GM19452 (cell line): ENCODE measurements around the gene IPO13.
A peak's percentile ranks its signal among the peaks of the same experiment; 100 is the strongest.

ENCODE experiments used
- ATAC-seq: cut with Tn5 transposase; IDR thresholded peaks from one replicate; pipeline ENCODE4 v1.9.1; 2021; ENCODE audit not compliant: unreplicated experiment

Gene IPO13

DNA sequence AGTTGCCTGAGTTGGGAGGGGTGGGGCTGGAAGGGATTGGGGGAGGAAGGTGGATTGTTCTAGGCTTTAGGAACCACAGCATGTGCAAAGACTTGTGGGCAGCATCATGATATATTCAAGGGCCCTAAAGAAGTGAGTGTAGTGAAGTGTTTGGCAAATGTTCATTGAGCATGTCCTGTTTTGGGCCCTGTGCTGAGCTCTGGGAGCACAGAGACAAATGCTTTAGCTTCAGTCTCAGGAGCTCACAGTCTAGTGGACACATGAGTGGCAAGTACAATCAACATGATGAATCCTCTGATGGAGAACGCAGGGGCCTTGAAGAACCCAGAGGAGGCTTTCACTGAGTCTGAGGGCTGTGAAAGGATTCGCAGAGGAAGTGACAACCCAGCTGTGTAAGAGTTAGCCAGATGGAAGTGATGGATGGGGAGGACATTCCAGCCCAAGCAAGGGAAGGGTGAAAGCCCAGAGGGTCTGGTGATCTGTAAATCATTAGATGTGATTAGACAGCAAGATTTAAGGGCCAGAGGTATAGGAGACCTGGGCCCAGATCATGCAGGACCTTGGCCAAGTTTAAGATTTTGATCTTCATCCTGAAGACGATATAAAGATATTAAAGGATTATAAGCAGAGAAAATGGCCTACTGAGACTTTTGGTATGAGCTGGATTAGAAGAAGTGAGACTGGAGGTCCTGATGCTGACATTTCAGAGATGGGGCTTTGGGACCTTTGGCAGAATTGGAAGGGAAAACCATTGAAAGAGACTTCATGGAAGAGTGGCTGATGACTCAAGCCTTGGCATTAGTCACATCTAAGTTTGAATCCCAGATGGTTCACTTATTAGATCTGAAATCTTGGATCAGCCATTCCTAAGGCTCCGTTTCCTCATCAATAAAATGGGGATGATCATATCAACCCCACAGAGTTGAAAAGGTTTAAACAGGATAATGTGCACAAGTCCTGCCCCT is 4.6 kb downstream of the IPO13 start:
- ATAC-seq: no peak

DNA sequence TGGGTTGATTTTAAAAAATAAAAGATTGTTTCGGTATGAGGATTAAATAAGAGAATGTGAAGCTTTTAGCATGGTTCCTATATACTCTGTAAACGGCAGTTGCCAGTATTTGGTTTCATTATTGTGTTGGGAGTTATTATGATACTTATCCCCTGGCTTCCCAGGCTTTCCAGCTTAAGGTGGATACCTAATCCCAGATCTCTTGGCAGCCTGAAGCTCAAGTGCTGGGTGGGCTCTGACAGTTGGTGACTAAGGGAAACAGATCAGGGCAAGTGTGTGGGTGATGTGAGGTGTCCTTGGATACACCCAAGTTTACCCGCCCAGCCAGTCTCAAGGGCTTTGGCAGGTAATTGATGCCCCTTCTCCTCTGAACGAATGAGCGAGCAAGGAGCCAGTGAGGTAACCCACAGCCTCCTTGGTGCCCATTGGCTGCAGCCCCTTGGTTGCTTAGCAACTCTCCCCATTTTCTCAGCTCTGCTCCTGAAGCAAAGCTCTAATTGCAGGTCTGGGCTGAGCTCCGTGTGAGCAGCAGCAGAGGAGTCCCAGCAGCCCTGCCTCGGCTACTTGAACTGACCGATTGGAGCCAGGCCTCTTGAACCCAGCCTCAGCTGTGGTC is 6.1 kb downstream of the IPO13 start:
- ATAC-seq: no peak

DNA sequence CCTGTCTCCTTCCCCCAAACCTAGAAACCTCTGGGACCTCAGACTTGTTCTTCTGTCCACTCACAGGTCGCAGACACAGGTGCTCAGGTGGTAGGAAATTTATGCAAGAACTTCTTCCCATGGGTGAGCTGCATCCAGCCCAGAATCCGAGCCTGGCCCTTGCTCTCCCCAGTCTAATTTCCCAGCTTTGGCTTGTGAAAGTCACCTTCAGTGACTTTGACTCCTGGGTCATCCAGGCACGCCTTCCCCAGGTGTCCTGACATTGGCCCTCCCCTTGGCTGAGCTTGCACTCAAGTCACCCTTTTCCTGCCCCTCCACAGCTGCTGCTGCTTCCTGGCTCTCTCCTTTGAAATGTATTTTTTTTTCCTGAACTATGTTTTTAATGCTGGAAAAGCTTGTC is 6.6 kb downstream of the IPO13 start:
- ATAC-seq: no peak

DNA sequence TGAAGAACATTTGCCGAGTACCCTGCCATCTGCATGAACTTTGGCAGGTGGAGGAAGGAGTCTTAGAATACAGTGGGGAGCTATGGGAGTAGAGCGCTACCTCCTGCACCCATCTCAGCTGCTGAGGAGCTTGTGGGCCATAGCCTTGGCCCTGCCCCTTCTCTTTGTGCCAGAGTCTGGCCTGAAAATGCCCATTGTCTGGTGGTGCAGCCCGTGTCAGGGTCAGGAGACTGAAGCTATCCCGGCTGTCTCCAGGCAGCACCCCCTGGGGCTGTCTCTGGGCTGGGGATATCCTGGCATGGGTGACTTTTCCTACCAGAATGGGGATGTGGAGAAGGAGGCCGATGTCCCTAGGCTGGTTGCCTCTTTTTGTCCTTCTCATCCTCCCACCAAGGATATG is 7.3 kb downstream of the IPO13 start:
- ATAC-seq: no peak

DNA sequence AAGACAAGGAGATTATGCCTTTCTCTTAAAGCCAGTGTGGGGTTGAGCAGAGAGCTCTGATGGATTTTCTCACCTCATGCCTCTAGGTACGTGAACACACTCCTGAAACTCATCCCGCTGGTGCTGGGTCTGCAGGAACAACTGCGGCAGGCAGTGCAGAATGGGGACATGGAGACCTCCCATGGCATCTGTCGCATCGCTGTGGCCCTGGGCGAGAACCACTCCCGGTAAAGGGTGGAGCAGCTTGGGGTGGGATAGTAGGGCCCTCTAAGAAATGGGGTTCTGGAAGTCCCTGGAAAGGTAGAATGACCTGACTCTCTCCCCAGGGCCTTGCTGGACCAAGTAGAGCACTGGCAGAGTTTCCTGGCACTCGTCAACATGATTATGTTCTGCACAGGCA is 9.5 kb downstream of the IPO13 start:
- ATAC-seq: no peak

DNA sequence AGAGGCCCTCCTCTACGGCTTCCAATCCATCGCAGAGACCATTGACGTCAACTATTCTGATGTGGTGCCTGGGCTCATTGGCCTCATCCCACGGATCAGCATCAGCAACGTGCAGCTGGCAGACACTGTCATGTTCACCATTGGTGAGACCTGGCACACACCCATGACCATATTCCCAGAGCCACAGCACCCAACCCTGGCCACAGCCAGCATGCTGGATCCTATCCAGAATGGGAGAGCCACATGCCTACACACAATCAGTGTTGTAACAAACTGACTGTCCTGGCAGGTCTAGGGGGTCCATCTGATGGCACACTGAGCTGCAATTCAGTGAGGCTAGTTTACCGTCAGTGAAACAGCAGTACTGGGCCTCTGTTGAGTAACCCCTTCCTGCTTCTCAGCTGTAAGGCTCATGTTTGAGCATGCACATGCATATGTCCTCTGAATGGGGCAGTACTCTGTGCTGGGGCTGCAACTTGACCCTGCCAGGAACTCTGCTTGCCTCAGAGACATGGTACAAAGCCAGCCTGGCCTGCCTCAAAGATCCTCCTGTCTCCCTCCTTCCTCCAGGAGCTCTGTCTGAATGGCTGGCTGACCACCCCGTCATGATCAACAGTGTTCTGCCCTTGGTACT is 10.8 kb downstream of the IPO13 start:
- no peak for ATAC-seq

DNA sequence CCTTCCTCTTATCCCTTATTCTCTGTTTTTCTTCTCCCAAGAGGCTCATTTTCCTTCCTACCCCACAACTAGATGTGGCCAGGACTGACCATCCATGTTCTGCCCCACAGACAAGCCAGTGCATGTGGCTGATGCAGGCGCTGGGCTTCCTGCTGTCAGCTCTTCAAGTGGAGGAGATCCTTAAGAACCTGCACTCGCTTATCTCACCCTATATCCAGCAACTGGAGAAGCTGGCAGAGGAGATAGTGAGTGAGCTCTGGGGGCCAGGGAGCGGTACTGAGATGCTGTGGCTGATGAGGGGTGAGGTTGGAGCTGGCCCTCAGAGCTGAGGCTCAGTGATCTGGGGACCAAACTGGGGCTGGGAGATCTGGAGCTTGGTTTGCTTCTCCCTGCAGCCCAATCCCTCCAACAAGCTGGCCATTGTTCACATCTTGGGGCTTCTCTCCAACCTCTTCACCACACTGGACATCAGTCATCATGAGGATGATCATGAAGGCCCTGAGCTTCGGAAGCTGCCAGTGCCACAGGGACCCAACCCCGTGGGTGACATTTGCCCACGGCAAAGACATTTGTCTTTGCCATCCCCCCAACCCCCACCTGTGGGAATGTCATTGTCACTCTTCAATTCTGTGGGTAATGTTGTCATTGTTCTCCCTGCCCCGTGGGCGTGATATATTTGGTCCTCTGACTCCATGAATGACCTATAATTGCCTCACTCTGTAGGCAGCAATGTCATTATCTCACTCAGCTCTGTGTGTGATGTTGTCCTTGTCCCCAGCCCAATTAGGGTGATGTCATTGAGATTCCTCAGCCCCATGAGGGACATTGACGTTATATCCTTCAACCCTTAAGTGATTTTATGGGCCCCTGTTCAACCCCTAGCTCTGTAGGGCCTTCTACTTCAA is 11.9 kb downstream of the IPO13 start:
- ATAC-seq: no peak

DNA sequence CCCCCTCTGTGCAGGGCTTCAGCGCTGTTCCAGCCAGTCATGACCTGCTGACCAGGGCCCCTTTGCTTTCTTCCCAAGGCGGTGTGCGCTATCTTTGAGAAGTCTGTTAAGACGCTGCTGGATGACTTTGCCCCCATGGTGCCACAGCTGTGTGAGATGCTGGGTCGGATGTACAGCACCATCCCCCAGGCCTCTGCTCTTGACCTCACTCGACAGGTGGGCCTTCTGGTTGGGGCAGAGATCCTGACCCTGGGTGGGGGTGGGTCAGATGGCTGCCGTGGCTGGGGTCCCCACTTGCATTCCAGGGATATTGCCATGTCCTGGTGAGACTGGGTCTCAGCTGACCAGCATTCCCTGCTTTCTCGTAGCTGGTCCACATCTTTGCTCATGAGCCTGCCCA is 14.0 kb downstream of the IPO13 start:
- no peak for ATAC-seq

DNA sequence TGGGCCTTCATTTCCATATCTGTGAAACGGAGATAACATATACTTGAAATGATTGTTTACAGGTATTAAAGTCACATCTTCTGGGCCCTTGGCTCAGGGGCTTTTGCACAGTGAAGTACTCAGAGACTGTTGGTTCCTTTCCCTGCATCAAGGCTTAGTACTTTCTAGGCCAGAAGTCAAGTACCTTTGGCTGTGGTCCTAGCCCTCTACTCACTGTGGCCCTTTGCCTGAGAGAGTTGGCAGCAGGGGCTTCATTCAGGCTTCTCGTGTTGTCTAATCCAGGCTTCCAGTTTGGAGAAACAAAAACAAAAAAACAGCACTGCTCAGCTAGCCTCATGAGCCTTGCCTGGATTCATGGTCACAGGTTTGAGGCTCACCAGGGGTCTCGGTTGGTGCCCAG is 14.9 kb downstream of the IPO13 start:
- ATAC-seq: no peak

DNA sequence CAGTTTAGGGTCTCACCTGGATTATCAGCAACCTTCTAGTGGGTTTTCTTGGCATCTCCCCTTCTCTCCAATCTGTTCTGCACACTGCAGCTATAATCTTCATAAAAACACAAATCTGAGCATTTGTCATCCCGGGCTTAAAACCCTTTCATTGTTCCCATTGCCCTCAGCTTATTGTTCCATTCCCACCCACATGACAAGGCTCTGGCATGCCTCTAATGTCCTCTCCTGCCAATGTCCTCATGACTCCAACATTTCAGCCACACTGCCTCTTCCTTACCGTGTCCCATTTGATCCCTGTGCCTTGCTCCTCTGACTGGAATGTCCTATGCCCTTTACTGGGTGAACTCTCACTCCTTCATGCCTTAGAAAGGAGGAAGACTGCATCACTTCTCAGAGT is 15.6 kb downstream of the IPO13 start:
- ATAC-seq: no peak

DNA sequence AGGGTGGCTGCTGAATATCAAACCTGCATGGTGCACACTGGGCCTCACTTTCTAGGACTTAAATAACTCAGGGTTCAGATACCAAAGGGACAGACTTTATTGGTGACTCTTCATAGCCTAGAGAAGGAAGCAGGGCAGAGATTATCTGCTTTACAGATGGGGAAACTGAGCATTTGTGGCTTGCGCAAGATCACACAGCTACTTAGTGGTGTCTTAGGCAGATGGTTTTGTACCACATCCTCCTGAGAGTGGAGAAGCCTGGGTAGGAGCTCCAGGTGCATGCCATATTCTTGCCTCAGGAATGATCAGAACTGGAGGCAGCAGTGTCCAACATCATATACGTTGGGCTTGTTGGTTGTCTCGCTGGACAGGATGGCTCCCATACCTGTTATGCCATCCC is 16.3 kb downstream of the IPO13 start:
- no peak for ATAC-seq

DNA sequence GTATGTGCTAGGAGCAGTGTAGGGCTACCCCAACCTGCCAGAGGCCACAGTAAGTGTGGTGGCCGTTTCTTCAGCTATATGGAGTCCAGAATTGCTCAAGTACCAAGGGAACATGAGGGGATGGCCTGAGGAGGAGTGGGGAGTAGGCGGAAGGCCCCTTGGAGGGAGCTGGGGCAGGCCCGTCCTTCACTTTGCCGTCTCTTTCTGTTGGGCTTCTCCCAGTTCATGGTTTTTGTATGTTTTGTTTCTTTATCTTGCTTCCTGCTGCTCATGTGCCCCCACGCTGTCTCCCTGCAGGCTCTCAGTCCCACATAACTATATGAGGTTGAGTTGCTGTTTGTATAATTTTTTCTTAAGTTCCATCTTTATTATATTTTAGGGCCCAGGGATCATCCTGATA is 17.1 kb downstream of the IPO13 start:
- no peak for ATAC-seq

DNA sequence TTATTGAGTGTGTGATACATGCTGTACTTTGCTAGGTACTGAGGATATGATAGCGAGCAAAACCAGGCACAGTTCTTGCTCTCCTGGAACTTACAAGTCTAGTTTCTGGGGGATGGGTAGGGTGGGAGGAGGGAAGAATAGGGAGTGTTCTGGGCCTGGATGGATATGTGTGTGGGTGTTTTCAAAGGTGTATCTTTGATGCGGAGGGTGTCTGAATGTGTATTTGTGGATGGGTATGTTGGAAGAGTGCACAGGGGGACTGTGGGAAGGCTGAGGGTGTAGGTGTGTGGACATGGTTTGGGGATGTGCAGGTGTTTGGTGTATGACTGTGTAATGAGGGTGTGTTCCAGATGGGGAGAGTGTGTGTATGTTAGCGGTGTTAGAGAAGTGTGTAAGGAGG is 18.6 kb downstream of the IPO13 start:
- no peak for ATAC-seq

DNA sequence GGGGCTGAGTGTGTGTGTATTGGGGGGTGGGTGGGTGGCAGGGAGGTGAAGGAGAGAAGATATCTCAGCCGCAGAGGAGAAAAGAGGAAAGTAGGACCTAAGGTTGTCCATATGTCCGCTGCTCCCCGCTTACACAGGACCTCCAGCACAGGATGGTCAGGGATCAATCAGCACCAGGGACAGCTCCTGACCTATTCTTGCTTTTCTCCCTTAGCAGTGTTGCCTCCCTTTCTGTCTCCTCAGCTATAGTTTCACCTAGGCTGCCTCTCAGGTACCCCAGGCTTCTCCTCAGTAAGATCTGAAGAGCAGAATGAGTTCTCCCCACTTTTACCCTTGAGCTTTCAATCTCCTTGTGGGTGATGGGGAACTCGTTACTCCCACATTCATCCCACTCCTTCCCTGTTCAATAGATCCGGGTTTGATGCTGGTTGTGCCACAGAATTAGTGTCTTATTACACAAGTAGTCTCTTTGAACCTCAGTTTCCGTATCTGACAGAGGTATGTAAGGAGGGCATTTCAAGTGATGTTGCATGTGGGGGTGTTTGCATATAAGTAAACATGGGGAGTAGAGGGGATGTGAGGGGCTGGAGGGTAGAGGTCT is 21.7 kb downstream of the IPO13 start:
- ATAC-seq: no peak

DNA sequence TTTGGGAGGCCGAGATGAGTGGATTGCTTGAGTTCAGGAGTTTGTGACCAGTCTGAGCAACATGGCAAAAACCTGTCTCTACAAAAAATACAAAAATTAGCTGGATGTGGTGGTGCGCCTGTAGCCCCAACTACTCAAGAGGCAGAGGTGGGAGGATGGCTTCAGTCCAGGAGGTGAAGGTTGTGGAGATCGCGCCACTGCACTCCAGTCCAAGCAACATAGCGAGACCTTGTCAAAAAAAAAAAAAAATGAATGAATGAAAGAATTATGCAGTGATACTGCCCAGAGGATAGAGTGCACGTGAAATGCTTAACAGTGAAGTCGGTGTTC is 22.6 kb downstream of the IPO13 start:
- ATAC-seq: no peak

DNA sequence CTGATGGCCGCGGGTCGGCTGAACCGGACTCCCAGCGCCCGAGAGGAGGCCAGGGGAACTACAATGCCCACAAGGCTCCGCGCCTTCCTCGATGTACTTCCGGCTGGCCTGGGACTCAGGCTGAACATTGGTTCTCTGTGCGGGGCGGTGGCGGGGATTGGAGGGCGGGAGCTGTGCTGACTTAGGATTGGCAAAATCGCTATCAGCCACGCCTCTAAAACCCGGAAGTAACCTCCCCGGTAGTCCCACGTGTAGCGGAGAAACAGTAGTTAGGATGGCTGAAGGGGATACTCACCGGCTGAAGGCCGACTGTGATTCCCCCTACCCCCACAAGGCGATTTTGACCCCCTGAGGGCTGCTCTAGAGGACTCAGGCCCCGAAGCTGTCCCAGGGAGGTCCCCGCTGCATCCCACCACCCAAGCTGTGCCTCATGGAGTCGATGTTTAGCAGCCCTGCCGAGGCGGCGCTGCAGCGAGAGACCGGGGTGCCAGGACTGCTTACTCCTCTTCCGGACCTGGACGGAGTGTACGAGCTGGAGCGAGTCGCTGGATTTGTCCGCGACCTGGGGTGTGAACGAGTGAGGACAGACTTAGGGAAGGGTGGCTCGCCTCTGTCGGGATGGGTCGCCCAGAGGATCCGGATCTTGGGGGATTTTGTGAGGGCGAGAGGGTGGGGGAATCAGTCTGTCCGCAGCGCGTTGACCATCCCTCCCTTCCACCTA is 23.2 kb downstream of the IPO13 start, which contains the start of gene DPH2:
Gene DPH2 (plus strand): TSS at position 265 of the 721 bp plus-strand sequence. CDS start 166 bp downstream, at position 431.
- ATAC-seq: peak; percentile 81

DNA sequence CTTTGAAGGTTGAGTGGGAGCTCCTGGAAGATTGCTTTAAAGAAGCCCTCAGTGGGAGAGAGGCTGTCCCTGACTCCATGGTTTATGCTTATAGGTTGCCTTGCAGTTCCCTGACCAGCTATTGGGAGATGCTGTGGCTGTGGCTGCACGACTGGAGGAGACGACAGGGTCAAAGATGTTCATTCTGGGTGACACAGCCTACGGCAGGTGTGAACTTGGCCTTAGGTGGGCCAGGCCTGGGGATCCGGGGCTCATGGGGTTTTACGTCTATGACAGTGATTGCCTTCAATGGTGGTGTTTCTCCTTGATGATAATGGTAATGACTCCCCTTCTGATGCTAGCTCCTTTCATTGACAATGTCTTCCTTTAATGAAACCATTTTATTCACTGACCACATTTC is 23.8 kb downstream of the IPO13 start:
- ATAC-seq: no peak

DNA sequence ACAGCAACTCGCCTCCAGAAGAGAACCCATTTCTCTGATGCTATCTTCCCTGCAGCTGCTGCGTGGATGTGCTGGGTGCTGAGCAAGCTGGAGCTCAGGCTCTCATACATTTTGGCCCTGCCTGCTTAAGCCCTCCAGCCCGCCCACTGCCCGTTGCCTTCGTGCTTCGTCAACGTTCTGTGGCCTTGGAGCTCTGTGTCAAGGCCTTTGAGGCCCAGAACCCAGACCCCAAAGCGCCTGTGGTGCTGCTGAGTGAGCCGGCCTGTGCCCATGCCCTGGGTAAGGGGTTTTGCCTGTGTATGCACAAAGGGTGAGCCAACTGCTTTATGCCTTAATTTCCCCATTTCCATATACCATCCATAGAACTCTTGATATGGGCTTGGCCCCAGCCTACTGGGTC is 24.2 kb downstream of the IPO13 start:
- ATAC-seq: no peak

DNA sequence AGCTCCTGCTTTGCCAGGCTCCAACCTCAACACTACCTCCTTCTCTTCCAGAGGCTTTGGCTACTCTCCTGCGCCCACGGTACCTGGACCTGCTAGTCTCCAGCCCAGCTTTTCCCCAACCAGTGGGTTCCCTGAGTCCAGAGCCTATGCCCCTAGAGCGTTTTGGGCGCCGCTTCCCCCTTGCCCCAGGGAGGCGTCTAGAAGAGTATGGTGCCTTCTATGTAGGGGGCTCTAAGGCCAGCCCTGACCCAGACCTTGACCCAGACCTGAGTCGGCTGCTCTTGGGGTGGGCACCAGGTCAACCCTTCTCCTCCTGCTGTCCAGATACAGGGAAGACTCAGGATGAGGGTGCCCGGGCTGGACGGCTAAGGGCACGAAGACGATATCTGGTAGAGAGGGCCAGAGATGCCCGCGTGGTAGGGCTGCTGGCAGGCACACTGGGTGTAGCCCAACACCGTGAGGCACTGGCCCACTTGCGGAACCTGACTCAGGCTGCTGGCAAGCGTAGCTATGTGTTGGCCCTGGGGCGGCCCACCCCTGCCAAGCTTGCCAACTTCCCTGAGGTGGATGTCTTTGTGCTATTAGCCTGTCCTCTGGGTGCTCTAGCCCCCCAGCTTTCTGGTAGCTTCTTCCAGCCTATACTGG is 24.7 kb downstream of the IPO13 start:
- no peak for ATAC-seq
